Right lung (tissue), 5 donors: ENCODE results near the gene GALNT10. TPM values are rescaled to one million over a fixed set of nuclear protein-coding genes. Genes with fewer than 3 reads are reported as not detected.

Experiments
- DNase-seq, 2 donors: peaks; one replicate each; pipeline ENCODE4 v3.0.0-alpha.2; 2013
- polyA plus RNA-seq, 5 donors: library from polyadenylated mRNA; unstranded; fragments of 120-200 nt; gene quantifications; one replicate each; pipeline versions ENCODE4 v1.2.1 to v1.2.3, GENCODE V29; 2013; ENCODE audit warnings: inconsistent platforms in 1 of 5, low replicate concordance in 1 of 5; ENCODE audit not compliant: insufficient read length in 5 of 5, insufficient read depth in 1 of 5

GALNT10 gene
- polyA plus RNA-seq, 5 donors: 17.0 to 27.0 (median 23.5) TPM

DNA sequence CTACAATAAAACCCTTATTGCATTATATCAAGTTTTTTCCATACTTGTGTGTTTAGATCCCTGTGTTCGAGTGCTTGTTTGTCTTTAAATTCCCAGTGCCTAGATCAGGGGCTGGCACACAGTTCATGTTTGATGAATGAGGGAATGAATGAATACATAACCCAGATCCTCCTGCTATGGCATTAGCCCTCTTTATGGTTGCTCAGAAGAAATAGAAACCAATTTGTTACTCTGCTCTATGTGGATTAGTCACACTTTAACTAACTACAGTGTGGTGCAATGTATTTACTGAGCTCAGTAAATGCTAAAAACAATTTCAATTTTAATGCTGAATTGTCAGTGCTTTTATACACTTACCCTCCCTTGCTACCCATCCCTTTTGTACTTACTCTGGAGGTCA is 16.4 kb upstream of the GALNT10 start:
- DNase-seq: no peak

DNA sequence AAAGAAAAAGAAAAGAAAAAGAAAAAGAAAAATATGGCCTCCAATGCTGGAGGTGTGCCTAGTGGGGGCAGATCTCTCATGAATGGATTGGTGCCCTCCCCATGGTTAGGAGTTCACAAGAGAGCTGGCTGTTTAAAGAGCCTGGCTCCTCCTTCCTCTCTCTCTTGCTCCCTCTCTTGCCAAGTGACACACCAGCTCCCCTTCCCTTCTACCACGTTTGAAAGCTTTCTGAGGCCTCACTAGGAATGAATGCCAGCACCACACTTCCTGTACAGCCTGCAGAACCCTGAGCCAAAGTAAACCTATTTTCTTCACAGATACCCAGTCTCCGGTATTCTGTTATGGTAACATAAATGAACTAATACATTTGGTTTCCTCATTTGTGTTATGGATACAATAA is 14.4 kb upstream of the GALNT10 start:
- no peak for DNase-seq

DNA sequence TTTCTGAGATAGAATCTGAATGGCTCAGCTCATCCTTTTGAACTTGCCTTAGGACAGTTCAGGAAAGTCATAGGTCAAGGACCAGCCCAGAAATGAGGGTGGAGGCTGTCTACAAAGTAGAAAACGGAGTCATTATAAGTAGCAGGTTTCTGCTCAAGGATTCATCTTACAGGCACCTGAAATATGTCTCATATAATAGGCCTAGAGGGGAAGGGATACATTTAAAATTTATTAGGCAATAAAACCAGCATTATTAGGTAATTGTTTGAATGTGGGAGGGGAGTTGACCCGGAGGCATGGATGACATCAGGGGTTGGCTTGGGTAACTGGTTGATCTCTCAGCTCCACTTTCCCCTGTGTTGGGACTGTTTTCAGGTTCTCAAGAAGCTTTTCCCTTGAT is 11.9 kb upstream of the GALNT10 start:
- DNase-seq: no peak

DNA sequence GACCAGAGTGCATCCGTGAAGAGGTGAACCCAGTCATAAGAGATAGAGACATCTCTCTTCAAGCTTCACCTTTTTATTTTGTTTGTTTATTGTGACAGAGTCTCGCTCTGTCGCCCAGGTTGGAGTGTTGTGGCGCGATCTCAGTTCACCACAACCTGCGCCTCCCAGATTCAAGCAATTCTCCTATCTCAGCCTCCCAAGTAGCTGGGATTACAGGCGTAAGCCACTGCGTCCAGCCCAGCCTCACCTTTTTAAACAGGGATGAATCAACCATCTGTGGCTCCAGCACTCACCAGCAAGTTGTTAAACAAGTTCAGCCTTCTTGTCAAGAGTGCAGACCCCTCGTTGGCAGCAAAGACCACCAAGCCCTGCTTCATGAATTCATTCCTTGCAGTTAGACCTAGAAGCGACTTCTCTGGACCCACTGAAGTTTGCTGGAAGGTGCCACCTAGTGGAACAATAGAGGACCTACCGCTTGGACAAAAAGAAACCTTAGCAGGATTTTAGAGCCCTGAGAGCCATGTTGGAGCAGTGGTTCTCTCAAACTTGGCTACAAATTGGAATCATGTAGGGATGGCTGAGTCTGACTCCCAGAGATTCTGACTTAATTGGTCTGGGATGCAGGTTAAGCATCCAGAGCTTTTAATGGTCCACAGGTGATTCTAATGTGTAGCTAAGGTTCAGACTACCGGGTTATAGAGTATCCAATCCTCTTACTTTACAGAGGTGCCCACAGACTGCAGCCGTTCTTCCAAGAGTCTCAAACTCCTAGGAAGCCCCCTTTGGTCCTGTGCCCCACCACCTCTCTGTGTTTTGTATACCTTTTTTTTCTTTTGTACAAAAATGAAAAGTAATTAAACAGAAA is 10.5 kb upstream of the GALNT10 start:
- DNase-seq: peak; percentile 23 to 36

GRCh38 chr5:154181161-154181560 is 9.4 kb upstream of the GALNT10 start:
- no peak for DNase-seq

DNA sequence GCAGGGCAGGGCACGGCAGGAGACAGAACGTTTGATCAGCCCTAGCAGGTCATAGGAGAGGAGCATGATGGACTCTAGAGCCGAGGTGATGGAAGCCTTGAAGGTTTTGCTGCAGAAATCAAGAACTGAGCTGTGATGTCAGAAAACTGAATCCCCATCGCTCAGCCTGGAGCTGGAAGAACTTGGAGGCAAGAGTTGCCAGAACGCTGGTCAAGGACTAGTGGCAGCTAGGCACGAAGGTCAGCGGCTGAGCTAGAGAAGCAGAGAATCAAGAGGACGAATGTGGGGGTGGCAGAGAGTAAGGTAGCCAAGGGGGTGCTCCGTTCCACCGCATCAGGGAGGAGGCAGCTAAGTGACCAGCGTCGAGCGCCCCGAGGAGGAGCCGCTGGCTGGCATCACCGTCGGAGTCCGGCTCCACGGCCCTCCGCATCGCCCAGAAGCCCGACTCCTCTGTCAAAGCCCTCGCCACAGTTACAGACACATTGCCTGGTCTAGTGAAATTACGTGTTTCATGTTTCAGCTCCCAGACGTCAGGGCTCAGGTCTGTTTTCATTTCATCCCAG is 1.2 kb upstream of the GALNT10 start:
- no peak for DNase-seq

- peak; percentile 65 to 78 for DNase-seq
Observed at GRCh38 chr5:154189819-154190594, 526 bp upstream of the GALNT10 start.

DNA sequence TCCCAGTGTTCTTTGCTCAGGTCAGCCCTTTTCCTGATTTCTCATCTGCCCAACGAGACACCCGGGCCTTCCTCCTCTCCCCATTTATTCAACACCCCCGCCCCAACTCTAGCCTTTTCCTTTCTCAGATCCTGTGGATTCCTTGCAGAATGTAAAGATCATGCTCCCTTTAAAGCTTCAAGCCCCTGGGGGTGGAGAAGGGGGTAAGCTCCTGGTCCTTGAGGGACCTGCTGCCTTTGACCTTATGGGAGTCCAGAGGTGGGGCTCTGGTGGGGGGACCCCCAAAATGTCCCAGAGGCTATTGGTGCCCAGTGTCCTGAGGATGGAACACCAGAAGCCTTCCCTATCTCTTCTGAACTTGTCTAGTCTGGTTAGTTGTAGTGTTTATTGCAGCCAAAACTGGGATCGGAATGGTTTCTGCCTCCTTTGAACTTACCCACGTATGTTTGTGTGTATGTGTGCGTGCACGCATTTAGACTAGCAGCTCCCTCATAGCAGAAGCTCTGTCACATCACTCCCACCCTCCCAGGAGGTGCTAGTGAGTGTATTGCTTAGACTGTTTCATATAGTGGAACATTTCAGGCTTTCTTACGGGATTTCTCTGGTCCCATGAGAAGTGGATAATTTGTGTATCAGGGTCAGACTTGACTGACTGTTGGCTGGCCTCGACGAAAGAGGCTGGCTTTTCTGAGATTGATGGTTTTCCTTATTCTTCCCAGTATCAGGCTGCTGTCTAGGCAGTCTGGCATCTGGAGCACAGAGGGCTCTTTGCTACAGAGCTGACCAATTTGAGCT is 1.1 kb downstream of the GALNT10 start:
- no peak for DNase-seq

DNA sequence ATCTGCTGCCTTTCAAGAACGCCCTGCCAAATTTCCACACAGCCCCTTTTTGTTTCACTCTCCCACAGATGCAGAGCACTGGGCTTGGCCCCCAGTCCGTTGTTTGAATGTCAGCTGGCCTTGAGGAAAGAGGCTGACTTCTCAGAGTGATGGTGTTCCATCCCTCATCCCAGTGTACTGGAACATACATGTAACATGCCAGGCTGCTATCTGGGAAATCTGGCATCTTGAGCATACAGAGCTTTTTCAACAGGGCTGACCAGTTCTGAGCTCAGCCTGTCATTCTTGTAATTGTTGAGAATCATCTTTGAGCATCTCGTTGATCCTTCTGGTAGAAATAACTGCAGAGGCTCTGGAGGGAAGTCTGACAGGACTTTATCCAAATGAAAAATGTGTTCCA is 2.8 kb downstream of the GALNT10 start:
- DNase-seq: no peak

GRCh38 chr5:154193701-154194121 is 3.2 kb downstream of the GALNT10 start:
- DNase-seq: no peak

GRCh38 chr5:154194345-154195329 is 4.1 kb downstream of the GALNT10 start:
- DNase-seq: no peak

DNA sequence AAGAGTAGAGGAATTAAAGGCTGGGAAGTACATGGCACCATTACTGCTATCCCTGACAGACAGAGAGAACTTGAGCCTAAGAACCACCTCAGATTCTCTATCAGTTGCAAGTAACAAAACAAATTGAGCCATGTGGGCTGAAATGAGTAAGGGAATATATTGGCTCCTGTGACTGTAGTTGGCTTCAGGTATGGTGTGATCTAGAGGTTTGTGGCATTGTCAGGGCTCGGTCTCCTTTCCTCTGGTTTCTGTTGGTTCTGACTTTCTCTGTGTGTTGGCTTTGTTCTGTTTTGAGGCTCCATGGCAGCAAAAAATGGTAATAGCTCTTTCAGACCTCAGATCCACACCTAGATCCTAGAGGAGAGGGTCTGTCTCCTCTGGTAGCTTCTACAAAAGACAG is 5.7 kb downstream of the GALNT10 start:
- no peak for DNase-seq

- DNase-seq: peak; percentile 38 to 47
Observed at GRCh38 chr5:154196955-154197652, 6.6 kb downstream of the GALNT10 start.

GRCh38 chr5:154197801-154198491 is 7.4 kb downstream of the GALNT10 start:
- no peak for DNase-seq

- DNase-seq: no peak
Observed at GRCh38 chr5:154198611-154199230, 8.2 kb downstream of the GALNT10 start.

- DNase-seq: no peak
Observed at GRCh38 chr5:154199263-154199662, 8.7 kb downstream of the GALNT10 start.

DNA sequence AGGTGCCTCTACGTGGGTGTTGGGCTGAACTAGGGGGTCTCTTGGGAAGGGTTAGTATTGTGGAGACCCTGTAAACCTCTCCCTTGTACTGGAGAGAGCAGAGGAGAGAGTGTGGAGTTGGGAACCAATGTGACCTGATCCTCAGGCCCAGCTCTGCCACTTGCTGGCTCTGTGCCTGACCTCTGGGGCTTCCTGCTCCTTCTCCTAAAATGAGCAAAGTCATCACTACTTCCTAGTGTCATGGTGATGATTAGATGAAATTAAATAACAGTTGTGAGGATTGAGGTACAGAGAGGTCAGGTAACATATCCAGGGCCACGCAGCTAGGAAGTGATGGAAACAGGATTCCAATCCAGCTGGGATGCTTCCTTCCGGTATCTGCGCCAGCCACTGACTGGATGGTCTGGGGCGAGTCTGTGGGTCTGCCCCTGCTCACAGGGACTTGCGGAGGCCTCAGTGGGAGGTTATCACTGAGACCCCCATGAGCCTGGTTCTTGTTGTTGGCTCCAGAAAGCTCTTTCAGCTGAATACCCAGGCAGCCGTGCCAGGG is 9.2 kb downstream of the GALNT10 start:
- no peak for DNase-seq

GRCh38 chr5:154200221-154200620 is 9.7 kb downstream of the GALNT10 start:
- DNase-seq: no peak
